SH-SY5Y (cell line): ENCODE results near the gene HACD2.

Source experiments
- GATA2 ChIP-seq: IDR thresholded peaks from 2 replicates; pipeline ENCODE4 v1.6.1; 2011; ENCODE audit warnings: mild to moderate bottlenecking, low read depth, low read length
- GATA3 ChIP-seq: IDR thresholded peaks from 2 replicates; pipeline ENCODE4 v1.6.1; 2011; ENCODE audit warnings: low read depth, mild to moderate bottlenecking, low read length, moderate library complexity

DNA sequence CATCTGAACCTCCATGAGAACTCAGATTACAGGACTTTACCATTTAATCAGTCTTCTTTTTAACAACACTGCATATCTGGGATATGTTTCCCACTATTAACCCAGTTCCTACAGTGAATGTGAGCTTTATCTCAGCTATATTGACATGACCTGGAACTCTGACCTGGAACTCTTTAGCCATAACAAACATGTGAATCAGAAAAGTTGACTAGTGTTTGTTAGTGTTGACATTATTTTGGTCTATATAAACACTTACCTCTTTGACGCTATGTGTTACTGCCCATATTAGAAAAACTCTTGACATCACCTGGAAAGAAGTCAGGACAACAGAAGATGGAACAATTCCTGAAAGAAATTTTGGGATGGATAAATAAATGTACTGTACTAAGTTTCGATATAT lies 56.7 kb downstream of the HACD2 start:
- TF ChIP-seq GATA2 (no peak), GATA3 (no peak)
